Astrocyte (in vitro differentiated cells and primary cell): ENCODE measurements around the gene NMB. TPM values are rescaled to one million over a fixed set of nuclear protein-coding genes. Genes with fewer than 3 reads are reported as not detected.

Experiments
- DNase-seq: peaks from one replicate; pipeline ENCODE4 v3.0.0-alpha.2; 2010; ENCODE audit warnings: low read depth
- FAIRE-seq: peaks from 2 replicates; lab custom pipeline; 2011; peaks lifted over from hg19 to GRCh38; lab: Jason Lieb, UNC
- H2AFZ ChIP-seq: 2 replicates; pipeline ENCODE4 v1.6.0; 2012; ENCODE audit warnings: low read depth, low read length, inconsistent platforms
- H3K27ac ChIP-seq: 2 replicates; pipeline ENCODE4 v1.5.1; 2011; ENCODE audit warnings: low read depth, low read length, inconsistent platforms
- H3K27me3 ChIP-seq: 2 replicates; pipeline ENCODE4 v1.6.0; 2011; ENCODE audit warnings: low read length, inconsistent platforms; ENCODE audit not compliant: insufficient read depth
- H3K36me3 ChIP-seq: 2 replicates; pipeline ENCODE4 v1.5.1; 2011; ENCODE audit warnings: low read length, inconsistent platforms; ENCODE audit not compliant: insufficient read depth
- H3K4me1 ChIP-seq: 2 replicates; pipeline ENCODE4 v1.5.1; 2011; ENCODE audit warnings: low read length, inconsistent platforms; ENCODE audit not compliant: insufficient read depth
- H3K4me2 ChIP-seq: 2 replicates; pipeline ENCODE4 v1.6.0; 2012; ENCODE audit warnings: low read length, inconsistent platforms
- H3K4me3 ChIP-seq: 2 replicates; pipeline ENCODE4 v1.5.1; 2011; ENCODE audit warnings: low read depth, mild to moderate bottlenecking, low read length, inconsistent platforms; ENCODE audit not compliant: insufficient read depth
- H3K79me2 ChIP-seq: 2 replicates; pipeline ENCODE4 v1.6.0; 2012; ENCODE audit warnings: mild to moderate bottlenecking, low read length, inconsistent platforms; ENCODE audit not compliant: insufficient read depth
- H3K9ac ChIP-seq: 2 replicates; pipeline ENCODE4 v1.6.0; 2012; ENCODE audit warnings: mild to moderate bottlenecking, low read length, inconsistent platforms
- H3K9me3 ChIP-seq: 2 replicates; pipeline ENCODE4 v1.5.1; 2012; ENCODE audit warnings: low read depth, mild to moderate bottlenecking, low read length, inconsistent platforms; ENCODE audit not compliant: insufficient read depth
- H4K20me1 ChIP-seq: 2 replicates; pipeline ENCODE4 v1.6.0; 2012; ENCODE audit warnings: low read length, inconsistent platforms; ENCODE audit not compliant: insufficient read depth
- H3K27ac Mint-ChIP-seq: one replicate; pipeline ENCODE4 v1.8.0; 2021; ENCODE audit warnings: mild to moderate bottlenecking, mixed read lengths; ENCODE audit not compliant: unreplicated experiment
- H3K27me3 Mint-ChIP-seq: one replicate; pipeline ENCODE4 v1.8.0; 2021; ENCODE audit warnings: low read depth, mixed read lengths; ENCODE audit not compliant: unreplicated experiment
- H3K36me3 Mint-ChIP-seq: one replicate; pipeline ENCODE4 v1.8.0; 2021; ENCODE audit warnings: low read depth, mixed read lengths; ENCODE audit not compliant: unreplicated experiment
- H3K4me1 Mint-ChIP-seq: one replicate; pipeline ENCODE4 v1.8.0; 2021; ENCODE audit warnings: low read depth, mixed read lengths; ENCODE audit not compliant: unreplicated experiment
- H3K4me3 Mint-ChIP-seq: one replicate; pipeline ENCODE4 v1.8.0; 2021; ENCODE audit warnings: mild to moderate bottlenecking, moderate library complexity, mixed read lengths; ENCODE audit not compliant: unreplicated experiment
- H3K9me3 Mint-ChIP-seq: one replicate; pipeline ENCODE4 v1.8.0; 2021; ENCODE audit warnings: mild to moderate bottlenecking, mixed read lengths; ENCODE audit not compliant: unreplicated experiment
- CTCF ChIP-seq: IDR thresholded peaks from 2 replicates; pipeline ENCODE4 v1.5.1; 2011; ENCODE audit warnings: low read depth, mild to moderate bottlenecking, inconsistent platforms, low read length, moderate library complexity; ENCODE audit not compliant: insufficient read depth
- EZH2 ChIP-seq: IDR thresholded peaks from 2 replicates; pipeline ENCODE4 v1.6.1; 2012; ENCODE audit warnings: mild to moderate bottlenecking, low read length, inconsistent platforms; ENCODE audit not compliant: insufficient read depth
- total RNA-seq: library from RNA; stranded (reverse); gene quantifications from 2 replicates; pipeline ENCODE4 v1.2.1, GENCODE V29; 2021

NMB gene
- total RNA-seq, 1 donor from 2014 or later = 6.4 TPM

DNA sequence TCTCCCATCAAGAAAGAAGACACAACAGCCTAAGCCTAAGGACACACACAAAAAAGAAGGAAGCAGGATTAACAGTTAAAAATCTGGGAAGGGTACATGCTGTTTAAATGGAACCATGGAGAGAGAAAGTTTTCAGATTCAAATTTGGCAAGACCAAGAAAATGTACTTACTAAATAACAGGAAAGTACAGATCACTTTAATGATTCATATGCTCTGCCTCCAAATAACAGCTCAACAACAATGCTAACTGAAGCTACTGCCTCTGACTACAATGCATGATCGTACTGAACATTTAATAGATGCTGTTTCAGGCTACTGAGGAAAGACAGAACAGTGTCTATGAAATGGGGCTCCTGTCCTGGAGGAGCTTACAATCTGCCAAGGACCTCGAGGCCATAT is 8.4 kb upstream of the NMB start:
- H3K27ac Mint-ChIP-seq = no peak overlapping the region
- peaks cover 18% of the 10 kb centered on the region for H3K36me3 Mint-ChIP-seq
- Histone ChIP-seq H3K4me2 (no peak overlapping the region), H3K9ac (no peak overlapping the region), H3K79me2 (no peaks in the 10 kb centered on the region), H3K4me3 (no peak overlapping the region), H3K9me3 (no peaks in the 10 kb centered on the region), H3K27me3 (no peaks in the 10 kb centered on the region), H3K27ac (no peak overlapping the region), H3K4me1 (peaks cover 12% of the 10 kb centered on the region), H2AFZ (no peak overlapping the region), H4K20me1 (peaks cover 9% of the 10 kb centered on the region), H3K36me3 (peaks cover 46% of the 10 kb centered on the region)
- DNase-seq (no peak), FAIRE-seq (no peak)
- TF ChIP-seq CTCF (no peak), EZH2 (no peak)
- no peaks in the 10 kb centered on the region for H3K9me3 Mint-ChIP-seq
- H3K4me3 Mint-ChIP-seq = no peak overlapping the region
- H3K4me1 Mint-ChIP-seq = peaks cover 9% of the 10 kb centered on the region
- H3K27me3 Mint-ChIP-seq = no peaks in the 10 kb centered on the region

- no peak overlapping the region for H3K9ac ChIP-seq
- no peak overlapping the region for H3K4me3 Mint-ChIP-seq
- peaks cover 3% of the 10 kb centered on the region for H3K9me3 Mint-ChIP-seq
- H3K79me2 ChIP-seq = no peaks in the 10 kb centered on the region
- peaks cover 14% of the 10 kb centered on the region for H3K36me3 Mint-ChIP-seq
- H3K27me3 Mint-ChIP-seq = peaks cover 3% of the 10 kb centered on the region
- no peak overlapping the region for H3K27ac ChIP-seq
- FAIRE-seq (no peak), DNase-seq (no peak)
- H3K4me1 Mint-ChIP-seq = no peaks in the 10 kb centered on the region
- peaks cover 10% of the 10 kb centered on the region for H3K36me3 ChIP-seq
- no peak overlapping the region for H3K4me2 ChIP-seq
- H2AFZ ChIP-seq = no peak overlapping the region
- no peak overlapping the region for H3K27ac Mint-ChIP-seq
- H3K4me3 ChIP-seq = no peak overlapping the region
- peaks cover 10% of the 10 kb centered on the region for H3K4me1 ChIP-seq
- no peak for TF ChIP-seq EZH2
- TF ChIP-seq CTCF = no peak
- H4K20me1 ChIP-seq = peaks cover 2% of the 10 kb centered on the region
- H3K9me3 ChIP-seq = no peaks in the 10 kb centered on the region
- H3K27me3 ChIP-seq = no peaks in the 10 kb centered on the region
Measured at GRCh38 chr15:84661001-84661400, 3.0 kb upstream of the NMB start.

GRCh38 chr15:84659904-84660781 is 2.1 kb upstream of the NMB start:
- peaks cover 10% of the 10 kb centered on the region for H3K36me3 Mint-ChIP-seq
- peaks cover 3% of the 10 kb centered on the region for H3K27me3 Mint-ChIP-seq
- no peak overlapping the region for H3K4me3 Mint-ChIP-seq
- FAIRE-seq (no peak), DNase-seq (no peak)
- TF ChIP-seq EZH2 (no peak), CTCF (no peak)
- Histone ChIP-seq H3K27me3 (no peaks in the 10 kb centered on the region), H3K9me3 (no peaks in the 10 kb centered on the region), H3K9ac (no peak overlapping the region), H3K4me3 (no peak overlapping the region), H3K4me2 (no peak overlapping the region), H3K27ac (no peak overlapping the region), H3K79me2 (no peaks in the 10 kb centered on the region), H3K4me1 (peaks cover 13% of the 10 kb centered on the region), H4K20me1 (peaks cover 2% of the 10 kb centered on the region), H3K36me3 (peaks cover 7% of the 10 kb centered on the region), H2AFZ (no peak overlapping the region)
- peaks cover 3% of the 10 kb centered on the region for H3K9me3 Mint-ChIP-seq
- no peak overlapping the region for H3K27ac Mint-ChIP-seq
- peaks cover 3% of the 10 kb centered on the region for H3K4me1 Mint-ChIP-seq
